HEK293 (cell line): ENCODE data around the gene SUFU.

Experiments
- ZNF521 ChIP-seq: fragments of 450-650 bp; formaldehyde crosslinking; IDR thresholded peaks from 2 replicates; pipeline ENCODE4 v1.5.1; 2017; ENCODE audit warnings: missing biosample characterization, mild to moderate bottlenecking, missing genetic modification characterization
- ZNF580 ChIP-seq: fragments of 450-650 bp; formaldehyde crosslinking; IDR thresholded peaks from 2 replicates; pipeline ENCODE4 v1.5.1; 2016; ENCODE audit warnings: missing biosample characterization, missing genetic modification characterization
- ZNF626 ChIP-seq: fragments of 450-650 bp; sonication (Bioruptor Pico); formaldehyde crosslinking; IDR thresholded peaks from 2 replicates; pipeline ENCODE4 v1.5.1; 2018; ENCODE audit warnings: missing biosample characterization, missing genetic modification characterization, inconsistent platforms
- TF ChIP-seq, protein P1 (sequence below): fragments of 450-650 bp; formaldehyde crosslinking; IDR thresholded peaks from 2 replicates; pipeline ENCODE4 v1.5.1; 2016; ENCODE audit warnings: missing biosample characterization, missing genetic modification characterization, low read depth

- TF ChIP-seq ZNF580 (tag by site-specific recombination) = no peak
- no peak for TF ChIP-seq ZNF521 (tag by site-specific recombination)
- TF ChIP-seq, protein P1, sequence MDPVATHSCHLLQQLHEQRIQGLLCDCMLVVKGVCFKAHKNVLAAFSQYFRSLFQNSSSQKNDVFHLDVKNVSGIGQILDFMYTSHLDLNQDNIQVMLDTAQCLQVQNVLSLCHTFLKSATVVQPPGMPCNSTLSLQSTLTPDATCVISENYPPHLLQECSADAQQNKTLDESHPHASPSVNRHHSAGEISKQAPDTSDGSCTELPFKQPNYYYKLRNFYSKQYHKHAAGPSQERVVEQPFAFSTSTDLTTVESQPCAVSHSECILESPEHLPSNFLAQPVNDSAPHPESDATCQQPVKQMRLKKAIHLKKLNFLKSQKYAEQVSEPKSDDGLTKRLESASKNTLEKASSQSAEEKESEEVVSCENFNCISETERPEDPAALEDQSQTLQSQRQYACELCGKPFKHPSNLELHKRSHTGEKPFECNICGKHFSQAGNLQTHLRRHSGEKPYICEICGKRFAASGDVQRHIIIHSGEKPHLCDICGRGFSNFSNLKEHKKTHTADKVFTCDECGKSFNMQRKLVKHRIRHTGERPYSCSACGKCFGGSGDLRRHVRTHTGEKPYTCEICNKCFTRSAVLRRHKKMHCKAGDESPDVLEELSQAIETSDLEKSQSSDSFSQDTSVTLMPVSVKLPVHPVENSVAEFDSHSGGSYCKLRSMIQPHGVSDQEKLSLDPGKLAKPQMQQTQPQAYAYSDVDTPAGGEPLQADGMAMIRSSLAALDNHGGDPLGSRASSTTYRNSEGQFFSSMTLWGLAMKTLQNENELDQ (tag by site-specific recombination) = no peak
- no peak for TF ChIP-seq ZNF626 (tag by site-specific recombination)
These were observed 151.2 kb downstream of the SUFU start for GRCh38 chr10:102654969-102655368.
